Dermis microvascular lymphatic vessel endothelial cell (primary cell): Measurements from ENCODE around the gene C1orf115. TPM values are rescaled to one million over a fixed set of nuclear protein-coding genes. Genes with fewer than 3 reads are reported as not detected.

Source experiments
- total RNA-seq: library from RNA; depleted of rRNA; stranded (reverse); fragments of >200 nt; gene quantifications from 2 replicates; pipeline ENCODE4 v1.2.1, GENCODE V29; 2014

The C1orf115 gene
- total RNA-seq, 1 donor from 2014 or later: 46.6 TPM

Other genes with a start within 250 kb of the C1orf115 start
- gene MARK1, start 162.2 kb upstream of the C1orf115 start, total RNA-seq: 1.4 and 2.4 TPM in 2 replicates
- gene MTARC2, start 58.0 kb downstream of the C1orf115 start, total RNA-seq: 8.6 and 12.6 TPM in 2 replicates
- 1.0 and 3.6 TPM in 2 replicates for gene MTARC1, start 96.5 kb downstream of the C1orf115 start, total RNA-seq
- 3.4 and 6.4 TPM in 2 replicates for gene HLX, start 189.1 kb downstream of the C1orf115 start, total RNA-seq